GM12878 (cell line): ENCODE data around the gene SLC39A1. TPM values are rescaled to one million over a fixed set of nuclear protein-coding genes. Genes with fewer than 3 reads are reported as not detected.

Source experiments
- CREB1 ChIP-seq: IDR thresholded peaks from 2 replicates; pipeline ENCODE4 v1.6.1; 2012; ENCODE audit warnings: low read depth, mild to moderate bottlenecking, inconsistent platforms
- CREM ChIP-seq: IDR thresholded peaks from 2 replicates; pipeline ENCODE4 v1.6.1; 2014; ENCODE audit warnings: antibody characterized with exemption, low read depth
- ESRRA ChIP-seq: IDR thresholded peaks from 2 replicates; pipeline ENCODE4 v1.6.1; 2012; ENCODE audit warnings: mild to moderate bottlenecking, low read length, improper control_type of control experiment
- FOXM1 ChIP-seq: IDR thresholded peaks from 2 replicates; pipeline ENCODE4 v1.6.1; 2012; ENCODE audit warnings: low read depth, mild to moderate bottlenecking, inconsistent platforms, low read length, moderate library complexity
- KAT2A ChIP-seq: conservative IDR thresholded peaks from 2 replicates; pipeline ENCODE4 v1.6.1; 2011; ENCODE audit warnings: low read depth, low read length; ENCODE audit not compliant: control insufficient read depth
- KDM1A ChIP-seq: fragments of 200-600 bp; sonication (generic); IDR thresholded peaks from 2 replicates; pipeline ENCODE4 v1.6.1; 2016; ENCODE audit warnings: borderline replicate concordance
- RB1 ChIP-seq: fragments of 450-650 bp; formaldehyde crosslinking; IDR thresholded peaks from 2 replicates; pipeline ENCODE4 v1.6.1; 2017; ENCODE audit warnings: mild to moderate bottlenecking, borderline replicate concordance
- SMARCA5 ChIP-seq: fragments of 450-650 bp; IDR thresholded peaks from 2 replicates; pipeline ENCODE4 v1.6.1; 2017; ENCODE audit warnings: mild to moderate bottlenecking
- STAT3 ChIP-seq: IDR thresholded peaks from 2 replicates; pipeline ENCODE4 v1.6.1; 2011; ENCODE audit warnings: low read depth, low read length, improper control_type of control experiment
- ZNF217 ChIP-seq: fragments of 450-650 bp; IDR thresholded peaks from 2 replicates; pipeline ENCODE4 v1.6.1; 2017; ENCODE audit warnings: antibody characterized with exemption, mild to moderate bottlenecking
- ZNF24 ChIP-seq: fragments of 450-650 bp; IDR thresholded peaks from 2 replicates; pipeline ENCODE4 v1.6.1; 2017; ENCODE audit warnings: antibody characterized with exemption, mild to moderate bottlenecking
- polyA plus RNA-seq, 11 experiments: library from polyadenylated mRNA; depleted of rRNA in 4 of 11; unstranded in 6 of 11; stranded (reverse) in 5 of 11; fragments of >200 nt; fragmentation: Nextera tagmentation in 4 of 11; fragmentation: Illumina TruSeq in 1 of 11; extraction: Ambion mirVana in 4 of 11; extraction: Trizol in 1 of 11; gene quantifications; 1 replicate in 1 of 11; 2 replicates in 10 of 11; pipeline versions ENCODE4 v1.2.1 to v1.2.3, GENCODE V29; 2011 to 2016; ENCODE audit warnings: inconsistent platforms in 2 of 11, missing spikeins in 2 of 11, low read depth in 1 of 11
- total RNA-seq, 4 experiments: library from RNA; depleted of rRNA in 3 of 4; stranded (reverse); fragments of >200 nt in 3 of 4; fragmentation: Illumina TruSeq in 1 of 4; extraction: Trizol in 1 of 4; gene quantifications; 2 replicates each; pipeline versions ENCODE4 v1.2.1 to v1.2.3, GENCODE V29; 2013 to 2021
- TF ChIP-seq, protein P1 (sequence below): fragments of 450-650 bp; IDR thresholded peaks from 2 replicates; pipeline ENCODE4 v1.6.1; 2017; ENCODE audit warnings: low read depth, mild to moderate bottlenecking, moderate library complexity
- TF ChIP-seq, protein P2 (sequence below): fragments of 450-650 bp; IDR thresholded peaks from 2 replicates; pipeline ENCODE4 v1.6.1; 2018; ENCODE audit warnings: mild to moderate bottlenecking, low read depth, moderate library complexity; ENCODE audit not compliant: partially characterized antibody

The SLC39A1 gene
- total and polyA plus RNA-seq, 10 of the 15 experiments (the other 5 are each of a cell fraction or from before 2014, with no cell fraction given) = 8.8 to 98.6 (median 72.4) TPM

GRCh38 chr1:153967107-153967999 lies 4.0 kb upstream of the SLC39A1 start, which contains the start of gene CREB3L4 (continued):
- TF ChIP-seq RB1 (0 out of 2 replicates have a peak, but pooled peaks have one; percentile 57), KDM1A (no peak), KAT2A (no peak), ZNF24 (no peak), ZNF217 (no peak), CREB1 (no peak), SMARCA5 (peak; percentile 59; the same call in 1 of the 2 replicates), STAT3 (no peak), ESRRA (0 out of 2 replicates have a peak, but pooled peaks have one; percentile 33), CREM (peak; percentile 33; the same call in 1 of the 2 replicates), FOXM1 (no peak)
- TF ChIP-seq, protein P1, sequence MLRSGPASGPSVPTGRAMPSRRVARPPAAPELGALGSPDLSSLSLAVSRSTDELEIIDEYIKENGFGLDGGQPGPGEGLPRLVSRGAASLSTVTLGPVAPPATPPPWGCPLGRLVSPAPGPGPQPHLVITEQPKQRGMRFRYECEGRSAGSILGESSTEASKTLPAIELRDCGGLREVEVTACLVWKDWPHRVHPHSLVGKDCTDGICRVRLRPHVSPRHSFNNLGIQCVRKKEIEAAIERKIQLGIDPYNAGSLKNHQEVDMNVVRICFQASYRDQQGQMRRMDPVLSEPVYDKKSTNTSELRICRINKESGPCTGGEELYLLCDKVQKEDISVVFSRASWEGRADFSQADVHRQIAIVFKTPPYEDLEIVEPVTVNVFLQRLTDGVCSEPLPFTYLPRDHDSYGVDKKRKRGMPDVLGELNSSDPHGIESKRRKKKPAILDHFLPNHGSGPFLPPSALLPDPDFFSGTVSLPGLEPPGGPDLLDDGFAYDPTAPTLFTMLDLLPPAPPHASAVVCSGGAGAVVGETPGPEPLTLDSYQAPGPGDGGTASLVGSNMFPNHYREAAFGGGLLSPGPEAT = peak; percentile 89
- TF ChIP-seq, protein P2, sequence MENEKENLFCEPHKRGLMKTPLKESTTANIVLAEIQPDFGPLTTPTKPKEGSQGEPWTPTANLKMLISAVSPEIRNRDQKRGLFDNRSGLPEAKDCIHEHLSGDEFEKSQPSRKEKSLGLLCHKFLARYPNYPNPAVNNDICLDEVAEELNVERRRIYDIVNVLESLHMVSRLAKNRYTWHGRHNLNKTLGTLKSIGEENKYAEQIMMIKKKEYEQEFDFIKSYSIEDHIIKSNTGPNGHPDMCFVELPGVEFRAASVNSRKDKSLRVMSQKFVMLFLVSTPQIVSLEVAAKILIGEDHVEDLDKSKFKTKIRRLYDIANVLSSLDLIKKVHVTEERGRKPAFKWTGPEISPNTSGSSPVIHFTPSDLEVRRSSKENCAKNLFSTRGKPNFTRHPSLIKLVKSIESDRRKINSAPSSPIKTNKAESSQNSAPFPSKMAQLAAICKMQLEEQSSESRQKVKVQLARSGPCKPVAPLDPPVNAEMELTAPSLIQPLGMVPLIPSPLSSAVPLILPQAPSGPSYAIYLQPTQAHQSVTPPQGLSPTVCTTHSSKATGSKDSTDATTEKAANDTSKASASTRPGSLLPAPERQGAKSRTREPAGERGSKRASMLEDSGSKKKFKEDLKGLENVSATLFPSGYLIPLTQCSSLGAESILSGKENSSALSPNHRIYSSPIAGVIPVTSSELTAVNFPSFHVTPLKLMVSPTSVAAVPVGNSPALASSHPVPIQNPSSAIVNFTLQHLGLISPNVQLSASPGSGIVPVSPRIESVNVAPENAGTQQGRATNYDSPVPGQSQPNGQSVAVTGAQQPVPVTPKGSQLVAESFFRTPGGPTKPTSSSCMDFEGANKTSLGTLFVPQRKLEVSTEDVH = peak; percentile 29
- TF ChIP-seq, all 136 proteins: peak for 73
